TTC549 (cell line): ENCODE results near the gene MPRIP.

Experiments used
- FAIRE-seq: peaks from 2 replicates; lab custom pipeline; 2012; peaks lifted over from hg19 to GRCh38; lab: Jason Lieb, UNC

MPRIP gene

DNA sequence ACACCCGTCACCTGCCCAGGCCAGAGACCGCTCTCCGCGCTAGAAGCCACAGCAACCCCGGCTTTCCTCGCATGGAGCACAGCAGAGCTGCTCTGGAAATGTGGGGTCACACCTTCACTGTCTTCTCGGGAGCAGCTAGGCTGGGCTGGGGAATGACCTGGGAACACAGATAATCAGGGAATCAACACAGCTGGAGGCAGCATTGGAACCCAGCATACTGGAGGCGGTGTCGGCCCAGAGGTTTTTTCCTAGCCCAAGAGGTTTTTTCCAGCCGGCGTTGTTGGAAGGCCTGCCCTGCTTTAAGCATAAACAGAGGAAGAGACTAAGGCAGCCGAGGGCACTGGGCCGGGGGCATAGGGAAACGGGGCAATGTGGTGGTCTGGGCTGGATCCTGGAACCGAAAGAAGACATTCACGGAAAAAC is 164.7 kb downstream of the MPRIP start:
- no peak for FAIRE-seq

DNA sequence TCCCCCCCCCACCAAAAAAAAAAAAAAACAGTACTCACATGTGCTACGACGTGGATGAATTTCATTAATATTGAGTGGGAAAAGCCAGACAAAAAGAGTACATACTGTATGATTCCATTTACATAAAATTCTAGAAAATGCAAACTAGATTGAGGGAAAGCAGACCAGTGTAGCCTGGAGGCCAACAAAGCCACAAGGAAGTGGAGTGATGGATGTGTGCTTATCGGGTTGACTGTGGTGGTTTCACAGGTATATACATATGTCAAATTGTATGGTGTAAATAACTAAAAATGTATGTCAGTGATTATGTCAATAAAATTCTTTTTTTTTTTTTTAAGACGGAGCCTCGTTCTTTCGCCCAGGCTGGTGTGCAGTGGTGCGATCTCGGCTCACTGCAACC is 165.7 kb downstream of the MPRIP start:
- FAIRE-seq, result no peak

DNA sequence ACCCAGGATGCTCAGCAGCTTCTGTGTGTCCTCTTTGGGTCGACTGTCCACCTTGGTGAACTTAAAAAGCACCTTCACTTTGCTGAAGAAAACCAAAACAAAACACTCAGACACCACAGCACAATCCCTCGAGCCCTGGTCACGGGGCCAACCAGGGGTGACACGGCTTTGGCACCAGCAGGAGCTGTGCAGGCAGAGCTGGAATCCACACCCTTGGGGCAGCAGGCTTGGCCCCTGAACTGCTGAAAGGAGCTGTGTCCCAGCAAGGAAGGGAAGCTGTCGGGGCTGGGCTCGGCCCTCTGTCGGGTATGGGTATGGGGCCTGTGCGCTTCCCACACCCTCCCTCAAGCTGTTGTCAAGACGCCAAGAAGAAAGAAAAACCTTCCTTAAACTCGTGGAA is 171.5 kb downstream of the MPRIP start:
- FAIRE-seq, result no peak

DNA sequence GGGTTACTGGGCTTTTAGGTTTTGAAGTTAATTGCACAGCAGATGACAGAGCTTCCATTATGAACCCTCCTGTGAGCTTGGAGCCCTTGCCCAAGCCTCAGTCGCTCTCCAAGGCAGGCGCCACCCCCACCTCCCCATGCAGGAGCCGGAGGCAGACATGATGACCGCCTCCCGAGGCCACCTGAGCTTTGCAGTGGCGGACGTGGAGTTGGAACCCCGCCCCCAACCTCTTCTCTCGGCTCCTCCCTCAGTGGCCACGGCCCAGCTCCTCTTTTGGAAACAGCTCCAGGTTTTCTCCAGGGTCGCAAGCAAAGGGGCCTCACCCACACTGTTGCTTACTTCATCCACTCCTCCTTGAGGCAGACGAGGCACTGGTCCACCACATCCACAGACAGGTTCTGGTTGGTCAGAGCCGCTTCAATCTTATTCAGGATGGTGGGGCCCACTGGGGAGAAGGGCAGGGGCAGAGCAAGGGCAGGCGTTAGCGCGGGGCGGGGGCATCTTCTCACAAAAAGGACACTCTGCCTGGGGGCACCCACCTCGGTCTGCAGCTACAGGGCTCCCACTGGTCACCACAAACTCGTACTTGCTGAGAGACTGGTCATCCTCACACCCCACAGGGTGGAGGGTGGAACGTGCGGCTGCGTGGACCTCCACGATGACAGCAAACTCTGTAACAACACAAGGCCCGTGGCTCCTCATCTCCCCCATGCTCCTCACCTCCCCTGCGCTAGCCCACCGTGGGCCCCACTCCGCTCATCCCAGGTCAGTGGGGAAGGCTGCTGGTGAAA is 172.6 kb downstream of the MPRIP start:
- FAIRE-seq, result no peak

DNA sequence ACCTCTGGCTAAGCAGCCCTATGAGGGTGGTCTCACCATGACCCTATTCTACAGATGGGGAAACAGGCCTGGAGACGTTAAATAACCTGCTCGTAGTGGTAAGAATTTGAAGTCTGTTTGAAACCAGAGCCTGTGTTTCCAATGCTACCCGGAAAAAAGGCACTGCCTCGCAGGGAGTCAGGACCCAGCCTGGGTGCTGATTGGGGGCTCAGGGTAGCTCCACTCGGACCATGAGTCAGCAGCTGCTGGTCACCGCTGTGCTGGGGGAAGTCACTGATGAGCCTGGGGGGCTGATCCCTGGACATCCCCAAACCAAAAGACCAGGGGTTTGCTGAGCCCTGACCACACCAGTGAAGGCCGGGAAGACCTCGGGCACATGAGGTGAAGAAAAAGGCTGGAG is 173.3 kb downstream of the MPRIP start:
- no peak for FAIRE-seq

- FAIRE-seq, result no peak
Observed at GRCh38 chr17:17216236-17216635, 174.0 kb downstream of the MPRIP start.

DNA sequence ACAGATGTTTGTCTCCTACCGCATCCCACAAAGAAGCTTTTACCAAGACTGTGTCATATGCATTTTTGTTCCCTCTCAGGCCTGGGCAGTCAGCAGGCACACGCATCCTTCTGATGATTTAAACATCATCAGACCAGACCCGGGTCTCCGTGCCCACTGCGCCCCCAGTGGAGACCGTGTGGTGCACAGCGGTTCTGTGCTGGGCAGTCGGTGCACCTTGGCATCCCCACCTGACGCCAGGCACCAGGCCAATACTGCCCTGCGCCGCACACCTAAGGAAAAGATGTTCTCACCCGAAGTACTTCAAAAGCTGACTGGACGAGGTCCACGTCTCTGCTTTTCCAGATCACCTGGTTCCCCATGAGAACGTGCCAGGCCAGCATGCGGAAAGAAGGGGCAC is 174.5 kb downstream of the MPRIP start:
- no peak for FAIRE-seq

GRCh38 chr17:17217995-17218394 is 175.7 kb downstream of the MPRIP start:
- no peak for FAIRE-seq

DNA sequence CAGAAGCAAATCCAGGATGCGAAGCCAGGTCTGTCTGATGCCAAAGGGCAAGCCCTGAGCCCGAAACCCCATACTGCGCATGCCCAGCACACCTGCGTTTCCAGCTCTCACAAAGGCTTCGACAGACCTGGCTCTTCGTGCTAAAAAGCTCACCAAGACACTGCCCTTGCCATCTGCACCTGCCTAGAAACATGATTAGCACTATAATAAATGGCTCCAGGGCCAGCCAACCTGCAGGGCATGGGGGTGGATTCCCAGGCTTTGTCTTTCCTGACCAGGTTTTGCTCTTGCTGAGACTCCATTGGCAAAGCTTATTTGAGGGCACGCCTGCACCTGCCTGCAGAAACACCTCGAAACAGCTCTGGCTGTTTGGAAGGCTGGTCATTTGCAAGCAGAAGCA is 178.3 kb downstream of the MPRIP start:
- no peak for FAIRE-seq

DNA sequence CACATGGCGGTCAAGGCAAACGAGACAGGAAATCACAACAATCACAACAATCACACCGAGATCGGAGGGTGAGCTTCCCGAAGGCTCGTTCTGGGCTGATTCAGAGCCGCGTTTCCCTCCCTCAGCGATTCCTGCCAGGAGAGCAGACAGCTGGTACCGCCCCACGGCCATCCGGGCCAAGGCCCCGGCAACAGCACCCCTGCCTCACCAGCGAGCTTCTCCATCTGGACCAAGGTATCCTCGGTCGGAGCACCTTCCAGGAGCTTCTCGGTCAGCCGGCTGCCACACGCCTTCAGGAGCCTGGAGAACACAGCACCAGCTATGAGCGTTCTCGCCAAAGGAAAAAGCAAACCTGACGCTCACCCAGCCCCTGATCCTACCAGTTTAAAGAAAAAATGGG is 179.1 kb downstream of the MPRIP start:
- no peak for FAIRE-seq

DNA sequence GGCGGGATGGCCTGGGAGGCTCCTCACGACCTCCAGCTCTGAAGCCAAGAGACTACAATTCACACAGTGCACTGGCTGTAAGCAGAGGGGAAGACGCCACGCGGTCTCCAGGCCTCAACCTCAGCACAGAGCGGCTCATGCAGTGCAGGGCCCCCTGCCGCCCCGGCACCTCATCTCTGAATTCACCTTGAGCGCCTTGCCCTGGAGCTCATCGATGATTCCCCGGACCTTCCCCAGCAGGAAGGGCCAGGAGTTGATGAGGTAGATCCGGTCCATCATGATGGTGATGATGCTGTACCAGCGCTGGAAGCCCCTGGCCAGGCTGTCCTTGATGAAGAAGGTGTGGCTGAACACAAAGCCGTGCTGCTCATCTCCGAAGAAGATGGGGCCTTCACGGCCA is 181.5 kb downstream of the MPRIP start:
- no peak for FAIRE-seq

DNA sequence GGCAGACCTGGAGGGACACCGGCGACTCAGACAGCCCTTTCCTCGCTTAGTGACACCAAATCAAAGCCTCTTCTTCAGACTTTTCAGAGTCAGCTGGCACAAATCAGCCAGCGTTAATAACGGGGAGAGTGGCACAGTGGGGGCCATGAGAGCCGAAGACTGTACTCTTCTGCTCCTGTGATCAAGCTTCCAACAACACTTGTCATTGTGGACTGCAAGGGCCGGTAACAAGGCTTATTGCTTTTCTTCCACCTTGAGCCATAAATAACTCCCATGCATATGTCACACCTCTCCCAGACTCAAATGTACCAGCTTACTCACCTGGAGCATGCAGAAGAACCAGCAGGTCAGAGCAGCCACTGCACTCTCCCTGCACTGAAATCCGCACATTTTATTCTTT is 181.9 kb downstream of the MPRIP start:
- FAIRE-seq, result no peak

DNA sequence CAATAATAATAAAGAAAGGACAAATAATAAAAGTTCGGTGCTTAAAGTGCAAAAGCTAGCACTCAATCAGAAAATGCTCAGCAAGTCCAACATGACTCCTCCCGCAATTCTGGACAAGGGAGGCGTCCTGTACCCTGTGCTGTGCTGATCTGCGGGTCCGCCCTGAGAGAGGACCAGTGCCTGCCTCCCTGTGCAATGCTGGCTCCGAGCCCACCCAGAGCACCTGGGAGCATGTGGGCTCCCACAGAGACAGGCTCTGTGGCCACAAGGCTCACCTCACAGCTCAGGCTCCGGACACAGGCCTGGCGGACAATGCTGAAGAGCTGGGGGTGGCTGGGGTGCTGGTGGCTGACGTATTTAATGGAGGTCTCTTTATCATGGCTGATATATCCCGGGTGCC is 183.6 kb downstream of the MPRIP start:
- no peak for FAIRE-seq

DNA sequence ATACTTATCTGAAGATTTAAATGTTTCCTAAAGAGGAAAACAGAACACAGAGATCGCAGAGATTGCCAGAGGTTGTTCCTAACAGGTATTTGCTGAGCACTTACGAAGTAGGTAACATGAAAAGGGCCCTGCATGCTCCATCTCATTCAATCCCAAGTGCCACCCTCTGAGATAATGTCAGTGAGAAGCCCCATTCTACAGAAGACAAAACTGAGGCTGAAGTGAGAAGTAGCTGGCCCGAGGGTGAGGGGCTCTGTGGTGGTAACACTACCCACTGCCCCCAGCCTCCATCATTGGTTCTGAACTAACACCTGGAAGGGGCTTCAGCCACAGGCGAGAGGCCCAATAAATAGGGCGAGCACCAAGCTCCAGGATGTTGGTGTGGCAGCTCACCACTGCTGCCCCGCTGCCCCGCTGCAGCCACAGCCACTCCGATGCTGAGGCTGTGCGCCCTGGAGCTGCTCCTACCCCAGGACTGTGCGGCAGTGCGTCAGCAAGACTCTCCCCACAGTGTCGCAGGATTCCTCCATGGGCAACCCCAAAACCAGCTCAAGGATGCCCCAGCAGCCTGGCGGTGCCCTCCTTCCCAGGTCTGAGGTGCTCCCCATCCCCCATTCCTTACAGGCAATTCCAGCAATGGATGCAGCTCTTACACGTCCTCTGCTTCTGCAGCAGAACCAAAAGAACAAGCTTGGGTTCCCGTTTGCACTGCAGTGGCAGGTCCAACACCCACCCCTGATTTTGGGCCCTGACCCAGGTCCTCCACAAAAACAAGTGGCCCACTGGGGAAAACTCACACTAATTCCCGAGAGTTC is 184.4 kb downstream of the MPRIP start:
- FAIRE-seq, result no peak

DNA sequence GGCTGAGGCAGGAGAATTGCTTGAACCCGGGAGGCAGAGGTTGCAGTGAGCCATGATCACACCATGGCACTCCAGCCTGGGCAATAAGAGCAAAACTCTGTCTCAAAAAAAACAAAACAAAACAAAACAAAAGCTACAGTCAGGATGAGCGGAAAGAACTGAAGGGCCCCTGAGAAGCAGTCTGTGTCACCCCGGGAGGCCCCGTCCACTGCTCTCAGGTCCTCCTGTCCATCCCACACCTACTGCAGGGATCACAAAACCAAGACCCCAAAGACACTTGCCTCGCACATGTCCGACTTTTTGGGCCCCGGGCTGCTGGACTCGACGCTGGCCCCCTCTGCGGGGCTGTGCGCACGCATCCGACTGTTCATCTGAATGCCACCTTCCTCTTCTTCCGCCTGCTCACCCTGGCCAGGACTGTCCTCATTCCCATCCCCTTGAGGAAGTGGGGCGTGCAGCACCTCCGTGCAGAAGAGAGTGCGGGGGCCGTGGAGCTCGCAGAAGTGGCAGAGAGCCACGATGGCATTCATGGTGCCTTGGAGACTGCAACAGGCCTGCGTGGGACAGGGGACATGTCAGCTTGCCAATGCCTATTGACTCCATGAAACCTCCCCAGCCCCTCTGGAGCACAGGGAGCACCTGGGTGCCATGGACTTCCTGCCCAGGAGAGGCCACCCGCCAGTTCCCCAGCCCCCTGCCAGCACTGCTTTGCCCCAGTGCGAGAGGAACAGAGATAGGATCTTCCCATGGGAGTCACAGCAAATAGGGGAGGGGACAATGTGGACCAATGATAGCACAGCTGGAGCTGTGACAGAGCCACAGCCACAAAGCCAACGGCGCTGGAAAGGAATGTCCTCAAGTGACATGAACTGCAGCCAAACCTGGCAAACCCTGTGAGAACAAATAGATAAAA is 185.6 kb downstream of the MPRIP start:
- FAIRE-seq, result no peak

GRCh38 chr17:17228521-17229279 is 186.4 kb downstream of the MPRIP start:
- no peak for FAIRE-seq

DNA sequence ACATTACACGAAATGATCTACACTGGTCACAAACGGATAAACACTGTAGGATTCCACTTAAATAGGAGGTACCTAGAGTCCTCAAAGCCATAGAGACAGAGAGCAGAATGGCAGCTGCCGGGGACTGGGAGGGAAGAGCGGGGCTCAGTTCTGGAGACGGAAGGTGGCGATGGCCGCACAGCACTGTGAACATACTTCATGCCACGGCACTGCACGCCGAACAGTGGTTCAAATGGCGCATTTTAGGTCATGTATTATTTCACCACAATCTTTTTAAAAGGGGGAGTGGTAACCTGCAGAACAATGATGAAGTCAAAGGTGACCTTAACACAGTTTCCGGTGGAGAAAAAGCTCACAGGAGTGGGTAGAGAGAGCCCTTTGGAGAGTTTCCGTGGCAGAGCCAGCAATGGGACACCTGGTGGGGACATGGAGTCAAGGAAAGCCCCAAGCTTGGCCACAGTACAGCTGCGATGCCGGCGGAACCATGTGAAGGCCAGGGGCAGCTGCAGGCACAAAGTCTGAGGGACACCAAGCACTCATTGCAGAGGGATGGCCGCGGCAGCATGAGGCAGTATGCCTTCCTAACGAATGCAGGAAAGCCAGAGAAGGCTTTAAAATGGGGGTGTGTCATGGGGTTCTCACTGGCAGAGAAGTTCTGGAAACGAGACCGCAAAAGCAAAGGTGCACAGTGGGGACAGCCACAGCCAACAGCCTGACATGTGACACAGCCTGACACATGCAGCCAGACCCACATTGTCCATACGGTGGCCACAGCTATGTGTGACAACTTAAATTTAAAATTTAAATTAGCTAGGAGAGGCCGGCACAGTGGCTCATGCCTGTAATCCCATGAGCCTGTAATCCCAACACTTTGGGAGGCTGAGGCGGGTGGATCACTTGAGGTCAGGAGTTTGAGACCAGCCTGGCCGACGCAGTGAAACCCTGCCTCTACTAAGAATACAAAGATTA is 187.4 kb downstream of the MPRIP start:
- no peak for FAIRE-seq

DNA sequence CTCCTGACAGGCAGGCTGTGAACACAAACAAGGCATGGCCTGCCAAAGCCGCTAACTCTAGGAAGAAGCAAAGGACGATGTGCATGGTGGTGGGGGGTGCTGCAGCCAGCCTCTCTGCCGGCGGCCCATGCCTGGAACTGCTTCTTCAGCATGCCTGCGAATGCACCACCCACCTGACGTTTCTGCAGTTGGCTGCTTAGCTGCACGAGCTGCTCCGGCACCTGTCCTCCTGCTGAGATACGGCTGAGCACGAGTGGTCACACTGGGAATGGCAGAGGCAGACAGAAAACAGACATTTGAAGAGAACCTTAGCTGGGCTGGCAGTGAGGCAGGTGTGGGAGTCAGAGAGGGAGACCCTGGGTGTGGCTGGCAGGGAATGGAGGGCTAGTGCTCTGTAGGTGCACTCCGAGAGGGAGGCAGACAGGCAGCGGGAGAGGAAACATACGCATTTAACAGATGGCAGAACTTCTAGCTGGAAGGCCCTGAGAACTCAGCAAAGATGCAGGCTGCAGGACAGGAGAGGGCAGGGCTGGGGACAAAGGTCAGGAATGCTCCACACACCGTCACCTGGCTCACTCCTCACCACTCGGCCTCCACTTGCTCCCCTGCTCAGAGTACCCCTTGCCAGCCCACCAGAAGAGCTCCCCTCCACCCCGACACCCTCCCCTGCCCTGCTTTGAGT is 189.5 kb downstream of the MPRIP start:
- no peak for FAIRE-seq

DNA sequence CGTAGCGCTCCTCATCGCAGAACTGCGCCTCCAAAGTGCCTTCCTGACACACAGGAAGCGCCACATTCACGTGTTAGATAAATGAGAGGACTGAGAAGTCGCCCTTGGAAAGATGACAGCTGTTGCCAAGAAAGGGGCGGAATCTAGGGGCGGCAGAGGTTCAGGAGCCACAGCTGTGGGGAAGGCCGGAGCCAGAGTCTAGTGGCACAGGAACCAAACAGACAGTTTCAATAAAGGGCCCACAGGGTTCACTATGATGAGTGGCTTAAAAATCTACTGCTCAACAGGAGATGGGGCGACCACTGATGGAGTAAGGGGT is 190.0 kb downstream of the MPRIP start:
- no peak for FAIRE-seq
